ENCODE measurements around the gene FURIN.

GRCh38 chr15:90882781-90883525 lies 14.6 kb downstream of the FURIN start:
- no peak for TF ChIP-seq CTCF (IDR thresholded peaks at IDR 0.05)
- TF ChIP-seq ZFX (IDR thresholded peaks at IDR 0.05; ENCODE audit: borderline replicate concordance), result no peak
